Measurements from ENCODE around the gene ATP5F1E.
"Not testable (repeated sequence)": the region's sequence is repeated elsewhere in the genome, so short reads cannot be mapped to it uniquely, and the experiment has no call there.

Gene ATP5F1E

GRCh38 chr20:59043698-59044097, 11.6 kb upstream of the ATP5F1E start:
- in situ Hi-C loops (cut with MboI; ENCODE audit: low sequenced_read_pairs): no loop called here

GRCh38 chr20:59042796-59043631, 10.9 kb upstream of the ATP5F1E start:
- in situ Hi-C loops (cut with MboI; ENCODE audit: low sequenced_read_pairs): no loop called here

GRCh38 chr20:59042151-59042795, 10.1 kb upstream of the ATP5F1E start, which contains the start of gene PRELID3B:
Gene PRELID3B, minus strand, starts transcription at chr20:59042786. Its CDS starts 56 bp downstream, at chr20:59042730.
- in situ Hi-C loops (cut with MboI; ENCODE audit: low sequenced_read_pairs): no loop called here

- in situ Hi-C loops (cut with MboI; ENCODE audit: low sequenced_read_pairs): not testable (repeated sequence)
These were observed 9.4 kb upstream of the ATP5F1E start for GRCh38 chr20:59041487-59041886.

DNA sequence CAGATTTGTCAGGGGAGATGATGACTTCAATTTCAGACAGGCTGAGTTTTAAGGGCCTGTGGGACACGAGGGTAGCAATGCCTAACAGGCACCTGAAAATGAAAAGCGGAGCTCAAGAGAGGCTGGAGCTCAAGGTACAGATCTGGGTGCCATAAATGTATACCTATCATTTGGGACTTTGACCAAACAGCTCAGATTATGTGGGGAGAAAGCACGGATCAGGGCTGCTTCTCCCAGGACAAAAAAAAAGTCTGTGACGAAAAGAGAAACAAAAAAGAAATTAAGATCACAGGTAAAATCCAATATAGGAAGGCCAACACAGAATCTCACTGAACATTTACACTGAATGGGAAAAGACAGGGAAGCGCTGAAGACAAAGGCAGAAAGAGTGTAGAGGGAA, 8.5 kb upstream of the ATP5F1E start:
- in situ Hi-C loops (cut with MboI; ENCODE audit: low sequenced_read_pairs): no loop called here

GRCh38 chr20:59039233-59039632, 7.1 kb upstream of the ATP5F1E start:
- in situ Hi-C loops (cut with MboI; ENCODE audit: low sequenced_read_pairs): no loop called here

GRCh38 chr20:59037386-59037785, 5.3 kb upstream of the ATP5F1E start:
- in situ Hi-C loops (cut with MboI; ENCODE audit: low sequenced_read_pairs): no loop called here

- in situ Hi-C loops (cut with MboI; ENCODE audit: low sequenced_read_pairs): no loop called here
These were observed 3.2 kb upstream of the ATP5F1E start for GRCh38 chr20:59035381-59035780.

GRCh38 chr20:59033616-59034165, 1.6 kb upstream of the ATP5F1E start:
- in situ Hi-C loops (cut with MboI; ENCODE audit: low sequenced_read_pairs): no loop called here

GRCh38 chr20:59033093-59033492, 958 bp upstream of the ATP5F1E start:
- in situ Hi-C loops (cut with MboI; ENCODE audit: low sequenced_read_pairs): no loop called here

DNA sequence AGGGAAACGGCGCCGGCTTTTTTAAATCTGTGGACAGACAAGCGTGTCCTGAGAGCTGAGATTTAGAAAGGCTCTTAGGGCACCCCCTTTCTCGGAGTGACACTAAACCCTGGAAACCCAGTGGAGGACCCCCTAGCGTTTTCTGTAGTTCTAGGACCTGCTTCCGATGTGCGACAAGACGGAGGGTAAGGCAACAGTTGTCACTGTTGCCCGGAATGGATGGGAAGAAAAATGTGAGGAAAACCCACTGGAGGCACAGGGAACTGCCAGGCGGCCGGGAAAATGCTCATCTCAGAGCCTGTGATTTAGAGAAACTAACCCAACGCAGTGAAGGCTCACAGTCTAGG, 551 bp upstream of the ATP5F1E start:
- in situ Hi-C loops (cut with MboI; ENCODE audit: low sequenced_read_pairs): no loop called here

GRCh38 chr20:59031564-59032022, 542 bp downstream of the ATP5F1E start:
- in situ Hi-C loops (cut with MboI; ENCODE audit: low sequenced_read_pairs): no loop called here

- in situ Hi-C loops (cut with MboI; ENCODE audit: low sequenced_read_pairs): no loop called here
These were observed 1.1 kb downstream of the ATP5F1E start for GRCh38 chr20:59030911-59031563.

- in situ Hi-C loops (cut with MboI; ENCODE audit: low sequenced_read_pairs): no loop called here
These were observed 3.3 kb downstream of the ATP5F1E start for GRCh38 chr20:59028812-59029211.

- in situ Hi-C loops (cut with MboI; ENCODE audit: low sequenced_read_pairs): no loop called here
These were observed 4.3 kb downstream of the ATP5F1E start for GRCh38 chr20:59027741-59028320.

DNA sequence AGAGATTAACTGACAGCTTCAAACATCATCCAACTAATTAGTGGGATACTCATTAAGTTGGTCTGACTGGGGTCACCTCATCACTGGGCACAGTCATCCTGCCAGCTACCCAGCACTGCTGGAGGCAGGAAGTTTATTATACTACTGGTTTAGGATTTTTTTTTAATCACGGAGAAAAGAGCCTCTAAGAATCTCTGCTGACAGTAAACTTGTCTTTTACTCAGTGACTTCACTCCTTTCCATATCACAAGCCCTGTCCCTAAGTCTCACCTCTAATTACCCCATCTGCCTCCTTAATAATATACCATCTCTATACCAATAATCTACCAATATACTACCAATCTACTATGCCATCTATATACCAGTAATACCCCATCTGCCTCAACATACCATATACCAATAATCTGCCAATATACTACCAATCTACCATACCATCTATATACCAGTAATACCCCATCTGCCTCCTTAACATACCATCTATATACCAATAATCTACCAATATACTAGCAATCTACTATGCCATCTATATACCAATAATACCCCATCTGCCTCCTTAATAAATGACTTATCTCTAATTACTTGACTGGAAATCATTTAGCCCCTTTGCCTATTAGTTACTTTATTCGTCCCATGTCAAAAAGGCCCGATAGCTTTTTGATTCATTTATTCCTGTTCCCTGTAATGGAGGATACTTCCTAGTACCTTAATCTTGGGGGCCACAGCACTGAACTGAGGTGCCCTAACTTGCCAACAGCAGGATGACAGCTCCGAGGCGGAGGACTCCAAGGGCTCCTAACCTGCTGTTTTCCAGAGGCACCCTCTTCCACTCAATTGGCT, 5.0 kb downstream of the ATP5F1E start:
- in situ Hi-C loops (cut with MboI; ENCODE audit: low sequenced_read_pairs): no loop called here

DNA sequence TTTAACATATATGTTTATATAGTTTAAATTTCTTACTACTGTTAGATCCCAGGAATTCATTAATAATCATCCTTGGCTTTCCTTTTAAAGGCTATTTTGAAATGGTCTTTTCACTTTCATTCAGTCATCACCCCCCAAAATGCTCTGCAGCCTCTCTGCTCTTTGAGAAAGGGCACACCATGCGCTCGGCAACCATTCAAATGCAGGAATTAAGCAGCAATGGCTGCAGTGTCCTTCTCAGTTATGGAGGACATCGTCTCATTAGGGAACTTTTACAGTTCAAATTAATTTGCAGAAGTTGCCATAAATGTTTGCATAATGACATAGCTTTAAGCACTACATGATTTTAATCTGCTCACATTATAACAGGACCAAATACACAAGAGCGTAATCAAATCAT, 6.6 kb downstream of the ATP5F1E start:
- in situ Hi-C loops (cut with MboI; ENCODE audit: low sequenced_read_pairs): no loop called here

DNA sequence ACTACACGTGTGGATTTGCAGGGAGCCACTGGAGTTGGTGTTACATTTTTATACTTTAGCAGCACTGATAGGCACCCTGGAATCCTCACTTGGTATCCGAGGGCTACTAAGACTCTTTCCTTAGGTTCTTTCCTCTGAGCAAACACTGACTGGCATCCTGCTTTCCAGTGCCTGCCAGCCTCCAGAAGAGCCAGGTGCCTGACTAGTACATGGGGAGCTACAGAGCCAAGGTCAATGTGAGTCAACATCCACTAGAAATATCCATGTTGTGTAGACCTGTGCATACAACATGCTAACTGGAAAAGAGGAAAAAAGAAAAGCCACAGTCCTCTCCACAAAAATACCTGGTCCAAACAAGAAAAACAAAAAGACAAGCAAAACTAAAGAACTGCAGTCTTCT, 7.0 kb downstream of the ATP5F1E start:
- in situ Hi-C loops (cut with MboI; ENCODE audit: low sequenced_read_pairs): no loop called here

DNA sequence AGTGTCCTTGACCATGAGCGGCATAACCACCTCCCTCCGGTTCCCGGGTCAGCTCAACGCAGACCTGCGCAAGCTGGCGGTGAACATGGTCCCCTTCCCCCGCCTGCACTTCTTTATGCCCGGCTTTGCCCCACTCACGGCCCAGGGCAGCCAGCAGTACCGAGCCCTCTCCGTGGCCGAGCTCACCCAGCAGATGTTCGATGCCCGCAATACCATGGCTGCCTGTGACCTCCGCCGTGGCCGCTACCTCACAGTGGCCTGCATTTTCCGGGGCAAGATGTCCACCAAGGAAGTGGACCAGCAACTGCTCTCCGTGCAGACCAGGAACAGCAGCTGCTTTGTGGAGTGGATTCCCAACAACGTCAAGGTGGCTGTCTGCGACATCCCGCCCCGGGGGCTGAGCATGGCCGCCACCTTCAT, 8.0 kb downstream of the ATP5F1E start:
- in situ Hi-C loops (cut with MboI; ENCODE audit: low sequenced_read_pairs): no loop called here

- in situ Hi-C loops (cut with MboI; ENCODE audit: low sequenced_read_pairs): no loop called here
These were observed 8.5 kb downstream of the ATP5F1E start for GRCh38 chr20:59023616-59024015.

All from HL-60/S4 (cell line).